Erythroblast (primary cell): Measurements from ENCODE around the gene PIAS1.
"Not testable (repeated sequence)": the region's sequence is repeated elsewhere in the genome, so short reads cannot be mapped to it uniquely, and the experiment has no call there.

Experiments
- GATA1 ChIP-seq: IDR thresholded peaks from 2 replicates; pipeline ENCODE4 v1.6.1; 2011; ENCODE audit warnings: low read depth, mild to moderate bottlenecking, control low read depth, low read length, moderate library complexity
- POLR2A ChIP-seq: IDR thresholded peaks from 2 replicates; pipeline ENCODE4 v1.6.1; 2011; ENCODE audit warnings: mild to moderate bottlenecking, low read length

DNA sequence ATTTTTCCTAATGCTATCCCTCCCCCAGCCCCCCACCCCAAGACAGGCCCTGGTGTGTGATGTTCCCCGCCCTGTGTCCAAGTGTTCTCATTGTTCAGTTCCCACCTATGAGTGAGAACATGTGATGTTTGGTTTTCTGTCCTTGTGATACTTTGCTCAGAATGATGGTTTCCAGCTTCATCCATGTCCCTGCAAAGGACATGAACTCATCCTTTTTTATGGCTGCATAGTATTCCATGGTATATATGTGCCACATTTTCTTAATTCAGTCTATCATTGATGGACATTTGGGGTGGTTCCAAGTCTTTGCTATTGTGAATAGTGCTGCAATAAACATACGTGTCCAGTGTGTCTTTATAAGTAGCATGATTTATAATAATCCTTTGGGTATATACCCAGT, 117.9 kb downstream of the PIAS1 start:
- TF ChIP-seq POLR2A, GATA1: not testable (repeated sequence)
